Activated CD4-positive, alpha-beta T cell treated with anti-CD3 and anti-CD28 coated beads for 24 hours (primary cell): Measurements from ENCODE around the gene AAK1.
"Not testable (repeated sequence)": the region's sequence is repeated elsewhere in the genome, so short reads cannot be mapped to it uniquely, and the experiment has no call there.

ENCODE experiments used
- DNase-seq, 2 donors: peaks; one replicate each; pipeline ENCODE4 v3.0.0-alpha.2; 2020; ENCODE audit warnings: low read depth in 2 of 2

Gene AAK1

GRCh38 chr2:69452687-69453086 lies 190.9 kb downstream of the AAK1 start:
- no peak for DNase-seq

- no peak for DNase-seq
These were observed 192.7 kb downstream of the AAK1 start for GRCh38 chr2:69450735-69451416.

GRCh38 chr2:69449906-69450305 lies 193.6 kb downstream of the AAK1 start:
- DNase-seq: no peak

GRCh38 chr2:69443673-69444072 lies 199.9 kb downstream of the AAK1 start:
- DNase-seq: not testable (repeated sequence)

- DNase-seq: not testable (repeated sequence)
These were observed 204.0 kb downstream of the AAK1 start for GRCh38 chr2:69439499-69439898.

- no peak for DNase-seq
These were observed 205.0 kb downstream of the AAK1 start for GRCh38 chr2:69438580-69438979.

GRCh38 chr2:69437751-69438154 lies 205.8 kb downstream of the AAK1 start:
- DNase-seq: no peak

- DNase-seq: peak; percentile 76 to 83
These were observed 206.4 kb downstream of the AAK1 start, which contains the start of gene NFU1 for GRCh38 chr2:69436938-69437750. Gene NFU1, minus strand, starts transcription at chr2:69437435. Its CDS starts 13 bp downstream, at chr2:69437422.

GRCh38 chr2:69436596-69436937 lies 207.0 kb downstream of the AAK1 start:
- no peak for DNase-seq

GRCh38 chr2:69434753-69435152 lies 208.8 kb downstream of the AAK1 start:
- DNase-seq: no peak

- no peak for DNase-seq
These were observed 213.9 kb downstream of the AAK1 start for GRCh38 chr2:69429491-69430183.

GRCh38 chr2:69428981-69429380 lies 214.6 kb downstream of the AAK1 start:
- DNase-seq: no peak

- no peak for DNase-seq
These were observed 219.1 kb downstream of the AAK1 start for GRCh38 chr2:69424419-69424818.

GRCh38 chr2:69422198-69422597 lies 221.3 kb downstream of the AAK1 start:
- no peak for DNase-seq

- not testable (repeated sequence) for DNase-seq
These were observed 224.4 kb downstream of the AAK1 start for GRCh38 chr2:69419111-69419510.

GRCh38 chr2:69416147-69416546 lies 227.4 kb downstream of the AAK1 start:
- DNase-seq: no peak
